Germinal center (tissue), 1 donor: ENCODE measurements around the gene YWHAG.
"Not testable (repeated sequence)": the region's sequence is repeated elsewhere in the genome, so short reads cannot be mapped to it uniquely, and the experiment has no call there.

Experiments used
- DNase-seq: peaks from one replicate; pipeline ENCODE4 v3.0.0; 2012; ENCODE audit warnings: mixed read lengths, low spot score

YWHAG gene

GRCh38 chr7:76318488-76319353, 40.1 kb downstream of the YWHAG start:
- DNase-seq, result peak; percentile 78

- DNase-seq, result peak; percentile 99
Measured at GRCh38 chr7:76317782-76318487, 40.9 kb downstream of the YWHAG start.

- DNase-seq, result no peak
Measured at GRCh38 chr7:76316984-76317781, 41.6 kb downstream of the YWHAG start.

GRCh38 chr7:76315364-76315763, 43.4 kb downstream of the YWHAG start:
- no peak for DNase-seq

GRCh38 chr7:76314740-76315139, 44.1 kb downstream of the YWHAG start:
- not testable (repeated sequence) for DNase-seq

GRCh38 chr7:76314042-76314721, 44.6 kb downstream of the YWHAG start:
- peak; percentile 93 for DNase-seq

- DNase-seq, result not testable (repeated sequence)
Measured at GRCh38 chr7:76311838-76312237, 47.0 kb downstream of the YWHAG start.

- DNase-seq, result no peak
Measured at GRCh38 chr7:76310102-76310957, 48.5 kb downstream of the YWHAG start.

GRCh38 chr7:76309341-76310101, 49.3 kb downstream of the YWHAG start:
- DNase-seq, result not testable (repeated sequence)

- DNase-seq, result not testable (repeated sequence)
Measured at GRCh38 chr7:76308874-76309273, 49.9 kb downstream of the YWHAG start.

- DNase-seq, result no peak
Measured at GRCh38 chr7:76304888-76305375, 53.9 kb downstream of the YWHAG start.

- peak; percentile 77 for DNase-seq
Measured at GRCh38 chr7:76303202-76304147, 55.3 kb downstream of the YWHAG start.

GRCh38 chr7:76302347-76303201, 56.2 kb downstream of the YWHAG start, which contains the start of gene HSPB1:
Gene HSPB1, plus strand, starts transcription at chr7:76302673. Its CDS starts 40 bp downstream, at chr7:76302713.
- peak; percentile 79 for DNase-seq

GRCh38 chr7:76301000-76301399, 57.8 kb downstream of the YWHAG start:
- no peak for DNase-seq

GRCh38 chr7:76300166-76300731, 58.5 kb downstream of the YWHAG start:
- no peak for DNase-seq

GRCh38 chr7:76296743-76297740, 61.7 kb downstream of the YWHAG start:
- DNase-seq, result no peak
